ENCODE data around the gene SOX13.

Gene SOX13

GRCh38 chr1:204155881-204156280 is 83.0 kb downstream of the SOX13 start:
- TF ChIP-seq CTCF (conservative IDR thresholded peaks at IDR 0.05; ENCODE audit: low read depth, low read length) = no peak
- H3K9ac ChIP-seq = no peak overlapping the region

GRCh38 chr1:204157962-204158361 is 85.0 kb downstream of the SOX13 start:
- H3K27ac ChIP-seq = no peak overlapping the region
- H3K36me3 ChIP-seq (ENCODE audit: insufficient read depth) = no peaks in the 10 kb centered on the region

More at GRCh38 chr1:204155881-204156280, 83.0 kb downstream of the SOX13 start:
- H3K27me3 ChIP-seq (ENCODE audit: insufficient read depth, low read depth) = peaks cover 11% of the 10 kb centered on the region; the same call in 1 of the 2 replicates
- no peak overlapping the region for H3K4me3 ChIP-seq (IDR thresholded peaks at IDR 0.05; ENCODE audit: insufficient read depth, low read depth, low read length)
- no peaks in the 10 kb centered on the region for H4K20me1 ChIP-seq (ENCODE audit: insufficient read depth)
- no peak overlapping the region for H3K27ac ChIP-seq
- H3K4me2 ChIP-seq = no peak overlapping the region
- H3K4me1 ChIP-seq (ENCODE audit: low read depth, poor library complexity, severe bottlenecking) = no peaks in the 10 kb centered on the region
- no peaks in the 10 kb centered on the region for H3K36me3 ChIP-seq (ENCODE audit: insufficient read depth)
- H2AFZ ChIP-seq (ENCODE audit: low read depth) = no peak overlapping the region
- H3K79me2 ChIP-seq (ENCODE audit: insufficient read depth, low read depth) = no peaks in the 10 kb centered on the region

GRCh38 chr1:204161609-204162493 is 88.9 kb downstream of the SOX13 start:
- Histone ChIP-seq H3K27ac (no peak overlapping the region), H3K4me1 (ENCODE audit: low read depth, poor library complexity, severe bottlenecking) (no peaks in the 10 kb centered on the region), H3K4me2 (no peak overlapping the region), H3K27me3 (ENCODE audit: insufficient read depth, low read depth) (peaks cover 3% of the 10 kb centered on the region; the same call in 1 of the 2 replicates), H3K36me3 (ENCODE audit: insufficient read depth) (no peaks in the 10 kb centered on the region), H2AFZ (ENCODE audit: low read depth) (no peak overlapping the region), H3K4me3 (IDR thresholded peaks at IDR 0.05; ENCODE audit: insufficient read depth, low read depth, low read length) (no peak overlapping the region), H3K9ac (no peak overlapping the region), H3K79me2 (ENCODE audit: insufficient read depth, low read depth) (no peaks in the 10 kb centered on the region), H4K20me1 (ENCODE audit: insufficient read depth) (no peaks in the 10 kb centered on the region)
- no peak for TF ChIP-seq CTCF (conservative IDR thresholded peaks at IDR 0.05; ENCODE audit: low read depth, low read length)

More at GRCh38 chr1:204157962-204158361, 85.0 kb downstream of the SOX13 start:
- no peak overlapping the region for H2AFZ ChIP-seq (ENCODE audit: low read depth)
- no peak overlapping the region for H3K9ac ChIP-seq
- TF ChIP-seq CTCF (conservative IDR thresholded peaks at IDR 0.05; ENCODE audit: low read depth, low read length) = no peak
- H3K79me2 ChIP-seq (ENCODE audit: insufficient read depth, low read depth) = no peaks in the 10 kb centered on the region
- H4K20me1 ChIP-seq (ENCODE audit: insufficient read depth) = no peaks in the 10 kb centered on the region
- H3K4me2 ChIP-seq = no peak overlapping the region
- no peak overlapping the region for H3K4me3 ChIP-seq (IDR thresholded peaks at IDR 0.05; ENCODE audit: insufficient read depth, low read depth, low read length)
- H3K4me1 ChIP-seq (ENCODE audit: low read depth, poor library complexity, severe bottlenecking) = no peaks in the 10 kb centered on the region
- H3K27me3 ChIP-seq (ENCODE audit: insufficient read depth, low read depth) = peaks cover 5% of the 10 kb centered on the region; the same call in 1 of the 2 replicates

GRCh38 chr1:204162494-204163074 is 89.7 kb downstream of the SOX13 start:
- Histone ChIP-seq H3K4me1 (ENCODE audit: low read depth, poor library complexity, severe bottlenecking) (no peaks in the 10 kb centered on the region), H3K79me2 (ENCODE audit: insufficient read depth, low read depth) (no peaks in the 10 kb centered on the region), H2AFZ (ENCODE audit: low read depth) (no peak overlapping the region), H3K9ac (no peak overlapping the region), H3K4me3 (IDR thresholded peaks at IDR 0.05; ENCODE audit: insufficient read depth, low read depth, low read length) (no peak overlapping the region), H3K27ac (no peak overlapping the region), H3K27me3 (ENCODE audit: insufficient read depth, low read depth) (no peaks in the 10 kb centered on the region; the same call in 1 of the 2 replicates), H3K36me3 (ENCODE audit: insufficient read depth) (no peaks in the 10 kb centered on the region), H4K20me1 (ENCODE audit: insufficient read depth) (no peaks in the 10 kb centered on the region), H3K4me2 (no peak overlapping the region)
- TF ChIP-seq CTCF (conservative IDR thresholded peaks at IDR 0.05; ENCODE audit: low read depth, low read length) = peak; percentile 99
